HG03280 (cell line): ENCODE results near the gene ARHGAP15.

Source experiments
- ATAC-seq: cut with Tn5 transposase; IDR thresholded peaks from one replicate; pipeline ENCODE4 v1.9.1; 2021; ENCODE audit warnings: mild to moderate bottlenecking, moderate library complexity; ENCODE audit not compliant: unreplicated experiment

The ARHGAP15 gene

DNA sequence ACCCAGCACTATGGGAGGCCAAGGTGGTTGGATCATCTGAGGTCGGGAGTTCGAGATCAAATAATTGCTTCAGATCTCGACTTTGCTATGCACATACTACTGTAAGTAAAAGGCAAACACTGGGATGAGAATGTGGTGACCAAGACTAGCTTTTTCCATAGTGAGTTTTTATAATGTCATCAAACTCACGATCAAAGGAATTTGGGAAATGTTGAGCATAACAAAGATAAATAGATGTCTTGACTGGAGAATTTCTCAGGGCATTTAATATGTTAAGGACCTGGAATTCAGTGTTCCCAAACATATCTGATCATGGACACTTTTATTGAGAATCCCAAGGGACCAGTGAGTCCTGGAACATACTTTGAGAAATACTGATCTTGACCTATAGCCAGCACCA lies 205.6 kb downstream of the ARHGAP15 start:
- ATAC-seq = no peak

DNA sequence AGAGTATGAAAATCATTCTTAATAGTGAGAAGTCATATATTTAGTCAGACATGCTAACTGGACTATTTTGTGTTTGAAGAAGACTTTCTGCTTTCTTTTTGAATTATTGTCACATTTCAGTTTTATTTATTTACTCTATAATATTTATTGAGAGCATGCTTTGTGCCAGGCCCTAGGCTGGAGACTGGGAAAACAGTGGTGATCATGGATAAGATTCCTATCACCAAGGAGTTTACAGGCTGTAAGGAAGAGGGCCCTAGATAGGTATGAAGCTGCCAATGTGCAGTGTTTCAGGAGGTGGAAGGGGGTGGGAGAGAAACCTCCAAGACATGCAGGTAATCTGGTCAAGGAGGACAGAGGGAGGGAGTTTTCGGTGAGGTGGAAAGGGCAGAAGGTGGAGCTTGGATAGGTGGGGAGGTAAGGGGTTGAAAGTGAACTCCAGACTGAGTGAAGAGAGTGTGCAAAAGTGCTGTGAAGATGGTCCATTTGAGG lies 207.5 kb downstream of the ARHGAP15 start:
- no peak for ATAC-seq

DNA sequence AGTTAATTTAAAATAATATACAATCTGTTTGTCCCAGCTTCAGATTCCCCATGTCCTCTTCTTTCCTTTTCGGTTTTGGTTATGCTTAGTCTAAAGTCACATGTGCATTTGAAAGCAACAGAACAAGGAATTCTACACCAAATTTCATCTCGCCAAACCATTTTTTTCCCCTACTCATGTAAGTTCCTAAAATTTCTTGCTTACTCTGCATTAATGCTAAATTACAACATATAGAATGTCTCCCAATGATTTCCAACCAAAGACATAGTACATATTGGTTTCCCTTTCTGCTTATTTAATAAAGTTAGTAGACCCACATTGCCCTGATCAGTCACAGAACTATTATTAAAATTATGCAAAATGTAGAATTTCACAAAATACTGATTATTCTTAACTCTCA lies 212.3 kb downstream of the ARHGAP15 start:
- ATAC-seq = no peak

DNA sequence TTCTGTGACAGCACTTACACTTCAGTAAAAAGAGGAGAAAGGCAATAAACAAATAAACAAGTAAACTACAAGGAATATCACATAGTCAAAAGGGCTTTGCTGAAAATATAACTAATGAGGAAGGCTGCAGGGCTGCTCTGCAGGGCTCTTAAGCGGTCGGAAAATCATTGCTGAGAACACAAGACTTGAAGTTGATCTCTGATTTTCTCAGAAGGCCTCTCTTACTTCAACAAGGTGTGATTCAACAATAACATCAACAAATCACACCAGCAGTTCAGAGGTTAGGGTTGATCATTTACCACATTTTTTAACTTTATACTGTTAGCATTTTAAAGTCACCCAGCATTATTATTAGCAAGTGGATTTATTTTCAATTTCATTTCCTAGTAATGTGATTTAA lies 215.6 kb downstream of the ARHGAP15 start:
- ATAC-seq = no peak

DNA sequence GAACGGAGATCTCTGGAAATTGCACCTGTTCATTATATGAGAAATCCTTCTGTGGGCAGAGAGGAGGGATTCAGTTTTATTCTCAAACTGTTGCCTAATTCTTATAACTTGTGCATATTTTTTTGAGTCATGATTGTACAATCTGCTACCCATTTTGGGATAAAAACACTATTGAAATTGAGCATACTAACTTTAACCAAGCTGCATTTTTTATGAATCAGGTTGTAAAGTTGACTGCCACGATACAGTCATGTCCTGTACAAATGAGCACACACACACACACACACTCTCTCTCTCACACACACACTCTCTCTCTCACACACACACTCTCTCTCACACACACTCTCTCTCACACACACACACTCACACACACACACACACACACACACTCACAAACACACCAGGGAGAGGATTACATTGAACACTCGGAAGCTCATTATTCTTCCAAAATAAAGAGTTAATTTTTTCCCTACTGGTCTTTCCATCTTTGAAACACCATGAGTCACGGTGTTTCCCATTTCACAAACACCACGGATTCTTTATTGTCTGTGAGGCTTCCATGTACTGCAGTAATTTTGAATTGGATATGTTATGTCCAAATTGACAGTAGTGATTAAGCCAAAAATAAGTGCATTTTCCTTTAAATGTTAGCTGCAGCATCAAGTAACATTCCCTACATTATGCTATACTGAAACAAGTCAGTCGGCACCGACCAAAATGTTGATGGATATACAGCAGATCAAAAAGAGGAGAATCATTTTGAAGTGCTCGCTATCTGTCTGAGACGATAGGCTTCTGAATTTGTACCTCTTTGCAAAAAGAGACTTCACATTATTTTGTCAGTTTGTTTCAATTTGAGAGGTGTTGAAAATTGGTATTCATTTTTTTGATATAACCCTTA lies 216.9 kb downstream of the ARHGAP15 start:
- no peak for ATAC-seq

DNA sequence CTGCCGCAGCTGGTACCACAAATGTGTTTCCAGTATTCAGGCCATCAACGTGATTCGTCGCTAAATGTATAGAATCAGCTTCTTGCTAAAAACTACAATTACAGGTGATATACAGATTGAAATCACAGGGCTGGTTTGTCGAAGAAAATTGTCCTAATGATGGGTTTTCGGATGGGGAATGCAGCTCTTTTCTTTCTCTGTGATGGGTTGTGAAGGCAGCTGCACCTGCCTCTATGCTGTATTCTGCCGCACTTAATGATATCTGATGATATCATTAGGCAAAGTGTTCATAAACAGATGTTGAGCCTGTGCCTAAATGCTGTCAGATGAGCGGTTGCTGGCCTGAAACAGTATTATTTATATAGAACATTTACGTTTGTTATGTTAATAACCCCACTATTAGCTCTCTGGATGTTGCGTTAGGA lies 218.1 kb downstream of the ARHGAP15 start:
- no peak for ATAC-seq

DNA sequence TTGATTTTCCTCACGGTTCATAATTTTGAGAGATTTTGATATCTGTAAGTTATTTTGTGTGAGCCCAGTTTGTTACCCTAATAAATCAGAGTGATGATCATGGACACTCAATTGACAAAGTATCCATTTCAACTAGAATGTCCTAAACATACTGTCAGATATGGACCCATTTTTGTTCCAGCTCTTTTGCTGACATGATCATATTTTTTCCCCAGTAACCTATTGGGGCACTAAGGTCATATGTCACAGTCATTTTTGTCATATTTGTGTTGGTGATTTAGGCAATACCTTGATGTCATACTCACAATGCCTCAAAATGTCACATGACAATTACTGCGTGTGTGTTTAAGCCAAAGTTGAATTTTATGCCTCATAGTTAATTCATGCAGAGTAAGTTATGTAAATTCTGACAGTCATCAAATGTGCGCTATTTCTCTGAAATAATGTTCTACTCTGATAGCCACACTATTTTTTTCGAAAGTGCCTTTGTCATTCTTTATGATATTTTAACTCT lies 218.7 kb downstream of the ARHGAP15 start:
- no peak for ATAC-seq

DNA sequence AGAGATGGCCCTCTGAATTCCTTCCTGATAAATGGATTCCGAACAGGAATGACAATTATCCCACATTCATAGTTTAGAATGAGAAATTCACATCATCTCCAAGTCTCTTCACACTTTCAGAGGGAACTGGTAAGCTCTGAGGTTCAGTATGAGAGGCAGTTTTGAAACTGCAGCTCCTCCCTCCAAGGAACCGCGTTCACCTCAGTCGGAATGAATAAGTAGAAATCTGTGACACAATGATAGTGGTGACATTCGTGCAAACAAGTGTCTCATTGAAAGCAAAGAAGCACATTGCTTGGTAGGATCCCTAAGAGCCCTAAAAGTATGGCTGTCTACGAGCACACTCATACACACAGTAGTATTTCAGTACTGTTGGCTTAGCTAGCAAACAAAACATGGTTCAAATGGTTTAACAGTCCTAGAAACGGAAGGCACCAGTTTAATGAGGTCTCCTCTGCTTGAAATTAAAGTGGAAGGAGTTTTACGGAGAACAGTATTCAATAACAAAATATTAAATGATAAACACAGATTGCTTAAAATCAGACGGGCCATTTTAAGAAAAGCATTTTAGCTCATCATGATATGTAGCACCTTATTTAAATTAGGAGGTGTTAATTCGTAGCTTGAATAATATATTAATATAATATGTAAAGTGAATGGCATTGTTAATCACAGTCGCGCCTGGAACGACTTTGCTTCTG lies 225.0 kb downstream of the ARHGAP15 start:
- ATAC-seq = no peak

DNA sequence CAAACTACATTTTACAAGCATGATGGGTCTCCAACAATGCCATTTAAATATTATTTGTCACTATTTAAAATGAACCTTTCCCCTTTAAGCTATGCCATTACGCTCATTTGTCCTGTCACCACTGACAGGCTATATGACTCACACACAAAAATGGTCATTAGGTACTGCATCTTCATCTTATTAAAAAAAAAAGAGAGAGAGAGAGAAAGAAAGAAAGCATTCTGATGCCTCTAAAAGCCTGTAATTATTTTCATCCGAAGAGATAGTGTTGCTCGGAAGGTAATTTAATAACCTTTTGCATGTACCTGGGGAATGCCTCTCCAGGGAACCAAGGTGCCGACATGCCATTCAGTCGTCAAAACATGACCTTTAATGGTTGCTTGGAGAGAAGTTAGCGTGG lies 226.7 kb downstream of the ARHGAP15 start:
- ATAC-seq = no peak

DNA sequence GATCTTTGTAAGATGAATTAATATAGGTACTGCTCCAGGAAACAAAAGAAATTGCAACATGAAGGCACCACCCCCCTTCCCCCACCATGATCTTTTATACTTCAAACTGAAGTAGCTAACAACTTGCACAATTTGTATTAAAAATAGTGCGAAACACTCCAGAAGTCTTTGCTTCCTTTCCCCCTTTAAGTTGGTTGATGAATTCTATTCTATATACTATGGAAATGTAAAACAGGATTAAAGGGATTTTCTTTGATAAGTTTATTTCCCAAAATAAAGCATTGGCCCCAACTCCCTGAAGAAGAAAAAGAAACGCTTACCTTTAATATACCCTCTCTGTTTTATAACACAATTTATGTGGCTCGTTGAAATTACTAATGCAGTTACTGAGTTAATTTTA lies 227.1 kb downstream of the ARHGAP15 start:
- no peak for ATAC-seq

DNA sequence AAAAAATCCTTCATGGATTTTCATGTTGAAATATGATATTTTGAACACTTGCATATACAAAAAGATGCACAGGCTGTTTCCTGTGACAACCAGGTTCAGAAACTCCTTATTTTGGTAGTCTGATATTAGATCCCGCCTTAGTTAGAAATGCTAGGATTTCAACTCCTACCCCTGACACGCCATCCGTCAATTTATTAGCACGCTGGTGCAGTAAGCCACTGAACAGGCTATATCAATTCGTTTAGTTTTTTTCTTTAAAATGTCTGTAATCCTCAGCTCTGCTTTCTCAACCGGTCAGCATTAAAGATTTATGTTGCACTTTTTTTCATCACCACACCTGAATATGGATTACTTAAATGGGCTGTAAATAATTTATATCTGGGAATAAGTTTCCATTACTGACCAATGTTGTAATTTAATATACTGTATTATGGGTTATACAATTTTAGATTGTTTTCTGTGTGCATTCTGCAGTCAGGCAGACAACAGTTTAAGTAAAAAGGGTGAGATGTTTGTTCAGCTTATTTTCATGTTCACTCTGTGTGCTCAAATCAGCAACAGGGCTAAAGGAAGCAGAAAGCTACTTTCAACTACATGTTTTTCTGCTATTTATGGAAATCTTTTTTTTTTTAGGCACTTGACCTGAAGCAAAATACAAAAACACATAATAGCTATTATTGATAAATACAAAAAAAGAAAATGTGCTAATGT lies 227.7 kb downstream of the ARHGAP15 start:
- no peak for ATAC-seq

DNA sequence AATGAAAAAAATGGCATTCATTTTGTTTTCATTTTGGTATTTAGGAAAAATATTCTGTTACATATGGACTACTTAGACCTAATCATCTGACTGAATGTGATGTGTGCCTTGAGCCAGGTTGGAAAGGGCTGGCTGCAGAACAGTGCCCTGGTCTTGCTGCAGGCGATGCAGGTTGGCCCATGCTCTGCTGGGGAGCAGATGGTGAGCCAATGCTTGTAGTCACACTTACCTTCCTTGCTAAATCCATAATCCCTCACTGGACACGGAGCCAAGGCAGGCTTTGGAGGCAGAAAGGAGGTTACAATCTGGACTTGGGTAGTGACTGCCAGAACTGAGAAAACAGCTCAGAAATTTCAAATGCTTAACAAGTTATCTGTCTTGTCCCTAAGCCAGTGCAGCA lies 228.7 kb downstream of the ARHGAP15 start:
- no peak for ATAC-seq

DNA sequence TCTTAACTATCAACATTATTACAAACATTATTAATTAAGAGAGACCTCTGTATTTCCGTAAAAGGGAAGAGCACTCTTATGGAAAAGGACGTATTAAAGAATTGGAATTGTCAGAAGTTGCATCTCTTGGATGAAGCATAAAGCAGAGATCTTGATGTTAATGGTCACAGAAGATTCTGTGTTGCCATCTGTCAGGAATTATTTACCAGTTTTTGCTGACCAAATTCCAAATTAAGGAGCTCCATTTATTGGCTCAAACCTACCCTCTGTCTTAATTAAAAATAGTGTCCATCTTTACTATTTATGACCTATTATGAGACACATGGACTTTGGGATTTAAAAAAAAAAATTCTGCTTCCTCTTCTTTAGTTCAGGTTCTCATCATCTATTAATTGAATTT lies 232.1 kb downstream of the ARHGAP15 start:
- ATAC-seq = no peak

DNA sequence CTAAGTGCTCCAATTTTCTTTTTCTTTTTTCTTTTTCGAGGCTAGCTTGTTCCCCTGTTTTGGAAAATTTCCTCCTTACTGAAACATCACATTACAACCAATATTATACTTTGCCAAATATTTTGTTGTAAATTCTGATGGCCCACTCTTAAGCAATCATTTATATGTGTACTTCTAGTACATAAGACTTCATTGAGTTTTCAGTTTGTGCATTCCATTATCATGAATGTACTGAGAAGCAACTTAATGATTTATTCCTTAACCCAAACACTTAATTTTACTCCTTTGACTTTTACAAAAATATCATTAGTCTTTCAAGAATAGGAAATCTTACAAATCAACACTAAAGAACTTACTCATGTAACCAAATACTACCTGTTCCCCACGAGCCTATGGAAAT lies 242.4 kb downstream of the ARHGAP15 start:
- ATAC-seq = no peak

DNA sequence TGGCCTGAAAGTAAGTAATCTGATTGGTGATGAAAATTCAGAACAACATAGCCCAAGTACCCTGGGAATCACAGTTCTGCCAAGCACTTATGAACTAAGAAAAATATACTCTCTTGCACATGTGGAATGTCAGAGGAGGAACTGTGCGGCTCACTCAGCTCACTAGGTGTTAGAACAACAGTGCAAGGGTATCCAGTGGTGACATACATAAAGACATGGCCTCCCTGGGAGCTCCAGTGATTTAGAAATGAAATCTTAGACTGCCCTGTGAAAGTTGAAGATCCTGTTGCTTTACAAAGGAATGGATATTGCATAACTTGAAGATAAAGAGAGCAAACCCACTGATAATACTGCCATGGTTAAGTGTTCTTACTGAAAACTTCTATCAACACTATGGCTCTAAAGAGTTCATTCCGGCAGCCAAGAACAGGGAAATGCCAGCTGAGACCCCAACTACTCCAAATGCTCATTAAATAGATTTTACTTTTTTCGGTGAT lies 246.2 kb downstream of the ARHGAP15 start:
- no peak for ATAC-seq

DNA sequence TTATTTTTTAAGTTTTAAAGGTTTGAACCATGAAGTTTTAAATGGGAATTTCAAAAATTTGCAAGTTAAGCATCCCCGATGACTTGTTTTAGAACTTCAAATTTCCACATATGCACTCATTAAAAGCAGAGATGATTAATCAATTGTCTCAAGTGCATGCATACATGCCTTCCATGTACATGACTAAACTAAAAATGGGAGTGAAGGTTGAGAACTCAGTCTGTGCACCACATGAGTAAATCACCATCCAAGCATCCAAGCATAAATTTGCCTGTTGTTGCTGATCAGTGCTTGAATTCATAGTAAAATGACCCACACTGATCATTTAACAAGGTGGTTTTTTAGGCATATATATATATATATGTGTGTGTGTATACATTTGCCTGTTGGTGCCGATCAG lies 249.8 kb downstream of the ARHGAP15 start:
- ATAC-seq = no peak

DNA sequence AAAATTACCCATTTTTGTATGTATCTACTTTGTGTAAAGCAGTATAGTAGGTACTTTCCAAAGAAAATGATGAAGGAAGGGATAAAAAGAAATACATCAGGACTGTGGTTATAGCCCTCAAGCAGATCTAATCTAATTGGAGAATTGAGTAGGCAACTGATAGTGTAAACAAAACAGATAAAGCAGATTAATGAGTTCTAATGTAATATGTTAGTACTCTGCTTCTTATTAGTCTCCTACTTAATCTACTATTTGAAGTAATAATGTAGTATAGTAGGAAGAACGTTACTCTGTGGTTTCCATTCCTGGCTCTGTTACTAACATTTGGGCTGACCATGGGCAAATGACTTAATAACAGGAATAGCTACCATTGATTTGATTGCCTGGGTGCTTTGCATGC lies 250.7 kb downstream of the ARHGAP15 start:
- no peak for ATAC-seq

DNA sequence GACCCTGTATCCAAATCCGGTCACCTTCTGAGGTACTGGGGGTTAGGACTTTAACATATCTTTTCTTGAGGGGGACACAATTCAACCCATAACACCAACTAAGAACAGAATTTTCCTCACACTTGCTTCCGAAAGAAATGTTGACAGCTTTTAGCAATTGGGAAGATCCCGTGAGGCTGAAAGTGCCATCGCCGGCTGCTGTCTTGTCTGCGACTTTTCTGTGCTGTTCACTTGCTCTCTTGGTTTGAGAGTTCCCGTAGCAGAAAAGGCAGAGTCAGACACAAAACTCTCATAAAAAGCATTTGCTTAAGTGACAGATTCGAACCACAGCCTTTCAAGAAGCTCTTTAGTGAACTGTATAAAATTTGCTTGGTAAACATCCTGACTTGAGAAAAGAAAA lies 253.4 kb downstream of the ARHGAP15 start:
- no peak for ATAC-seq

DNA sequence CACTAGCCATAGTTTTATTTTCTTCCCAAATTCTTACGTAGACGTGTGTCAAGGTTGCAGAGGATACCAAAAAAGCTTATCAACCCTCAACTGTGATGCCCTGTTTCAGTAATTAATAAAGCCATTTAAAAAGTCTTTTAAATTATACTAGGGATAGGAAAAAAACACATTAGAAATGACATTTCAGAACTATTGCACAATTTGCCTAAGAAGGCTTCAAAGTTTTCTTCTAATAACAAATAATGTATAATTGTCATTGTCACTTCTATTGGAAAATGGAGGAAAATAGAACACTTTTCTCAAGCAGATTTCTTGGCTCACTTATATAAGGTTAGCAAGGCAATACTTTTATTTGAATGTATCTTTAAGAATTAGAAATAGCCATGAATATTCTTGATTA lies 253.8 kb downstream of the ARHGAP15 start:
- no peak for ATAC-seq

DNA sequence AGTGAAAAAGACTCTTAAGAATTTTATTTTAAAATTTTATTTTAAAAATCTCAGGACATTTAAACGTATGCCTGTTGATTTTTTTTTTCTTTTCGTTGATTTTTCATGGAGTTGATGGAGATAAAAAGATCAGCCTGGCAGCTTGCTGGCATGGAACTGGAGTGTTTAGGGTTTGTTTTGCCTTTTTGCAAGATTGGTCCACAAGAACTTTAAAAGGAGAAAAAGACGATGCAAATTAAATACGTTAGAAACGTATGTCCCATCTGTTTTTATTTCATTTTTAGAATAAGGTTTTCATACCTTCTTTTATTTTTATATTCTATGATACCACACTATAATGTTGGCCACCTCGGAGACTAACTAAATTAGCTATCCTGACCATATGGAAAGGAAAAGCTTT lies 254.9 kb downstream of the ARHGAP15 start:
- no peak for ATAC-seq

DNA sequence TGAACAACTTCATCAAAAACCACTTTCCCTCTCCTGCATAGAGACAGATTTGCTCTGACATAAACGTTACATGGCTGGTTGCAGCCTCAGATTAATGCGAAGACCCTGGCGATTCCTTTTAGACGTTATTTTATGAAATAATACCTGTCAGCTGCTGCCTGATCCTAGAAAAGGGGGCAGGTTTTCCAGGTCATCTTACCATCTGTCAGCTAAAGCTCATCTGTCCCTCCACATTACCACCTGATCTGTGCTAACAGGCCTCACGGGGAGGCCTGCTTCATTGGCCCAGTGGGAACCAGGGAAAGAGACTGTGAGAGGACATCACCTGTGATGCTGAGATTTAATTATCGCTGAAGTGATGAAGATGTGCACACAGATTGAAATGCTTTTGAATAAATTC lies 261.0 kb downstream of the ARHGAP15 start:
- ATAC-seq = no peak
